ENCODE data around the gene THBD. TPM values are rescaled to one million over a fixed set of nuclear protein-coding genes. Genes with fewer than 3 reads are reported as not detected.
A peak's percentile ranks its signal among the peaks of the same experiment; 100 is the strongest.

The THBD gene
- total RNA-seq, 1 donor from 2014 or later: 104 TPM

DNA sequence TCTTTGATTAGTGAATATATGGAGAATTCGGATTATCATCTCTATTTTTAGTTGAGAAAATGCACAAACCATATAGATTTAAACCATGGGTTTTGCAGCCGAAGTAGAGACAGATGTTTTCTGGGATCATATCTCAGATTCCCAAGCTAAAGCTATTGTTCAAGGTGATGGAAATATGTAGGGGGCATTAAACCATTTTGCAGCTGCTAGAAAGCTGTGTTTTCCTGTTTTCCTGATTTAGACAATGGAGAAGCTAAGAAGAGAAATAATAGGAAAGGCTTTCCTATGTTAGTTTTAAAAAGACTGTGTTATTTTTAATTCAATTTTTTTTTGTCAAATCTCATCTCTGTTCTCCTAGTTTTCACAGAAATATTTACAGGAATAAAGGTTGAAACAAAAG, 30.5 kb upstream of the THBD start:
- Histone ChIP-seq H3K27me3 (no peaks in the 10 kb centered on the region), H3K4me3 (no peak overlapping the region), H3K9me3 (no peaks in the 10 kb centered on the region), H3K27ac (no peak overlapping the region), H3K36me3 (no peaks in the 10 kb centered on the region), H3K4me1 (no peaks in the 10 kb centered on the region)
- DNase-seq (no peak), ATAC-seq (no peak)
- intact Hi-C loops (cut with DNase I): no loop called here
- TF ChIP-seq CTCF (IDR thresholded peaks at IDR 0.05): no peak

- Histone ChIP-seq H3K27me3 (no peaks in the 10 kb centered on the region), H3K36me3 (no peaks in the 10 kb centered on the region), H3K4me1 (no peaks in the 10 kb centered on the region), H3K9me3 (no peaks in the 10 kb centered on the region), H3K4me3 (no peak overlapping the region), H3K27ac (no peak overlapping the region)
- peak; percentile 10 for TF ChIP-seq CTCF (IDR thresholded peaks at IDR 0.05)
- ATAC-seq (no peak), DNase-seq (no peak)
- intact Hi-C loops (cut with DNase I): no loop called here
Observed at GRCh38 chr20:23079016-23079351, 29.5 kb upstream of the THBD start.

GRCh38 chr20:23078351-23079015, 29.0 kb upstream of the THBD start:
- intact Hi-C loops (cut with DNase I): no loop called here

DNA sequence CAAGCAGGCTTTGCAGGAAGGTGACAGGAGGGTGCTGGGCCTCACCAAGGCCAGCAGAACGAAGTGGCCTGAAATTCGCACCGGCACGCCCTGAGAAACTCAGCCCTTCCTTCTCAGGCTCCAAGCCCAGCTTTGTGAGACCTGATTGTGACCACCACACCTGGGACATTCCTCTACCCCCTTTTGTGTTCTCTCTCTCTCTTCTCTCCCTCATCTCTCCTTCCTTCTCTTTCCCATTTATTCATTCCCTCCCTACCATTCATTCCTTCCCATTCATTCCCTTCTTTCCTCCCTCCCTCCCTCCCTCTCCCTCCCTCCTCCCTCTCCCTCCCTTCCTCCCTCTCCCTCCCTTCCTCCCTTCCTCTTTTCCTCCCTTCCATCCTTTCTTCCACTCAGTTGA, 27.8 kb upstream of the THBD start:
- Histone ChIP-seq H3K27me3 (no peaks in the 10 kb centered on the region), H3K9me3 (no peaks in the 10 kb centered on the region), H3K27ac (no peak overlapping the region), H3K36me3 (no peaks in the 10 kb centered on the region), H3K4me3 (no peak overlapping the region), H3K4me1 (no peaks in the 10 kb centered on the region)
- DNase-seq: no peak
- no peak for ATAC-seq
- TF ChIP-seq CTCF (IDR thresholded peaks at IDR 0.05): no peak
- intact Hi-C loops (cut with DNase I): no loop called here

More at GRCh38 chr20:23078351-23079015, 29.0 kb upstream of the THBD start:
- Histone ChIP-seq H3K4me1 (no peaks in the 10 kb centered on the region), H3K36me3 (no peaks in the 10 kb centered on the region), H3K27ac (no peak overlapping the region), H3K4me3 (no peak overlapping the region), H3K9me3 (no peaks in the 10 kb centered on the region), H3K27me3 (no peaks in the 10 kb centered on the region)
- ATAC-seq (no peak), DNase-seq (no peak)
- TF ChIP-seq CTCF (IDR thresholded peaks at IDR 0.05): no peak

DNA sequence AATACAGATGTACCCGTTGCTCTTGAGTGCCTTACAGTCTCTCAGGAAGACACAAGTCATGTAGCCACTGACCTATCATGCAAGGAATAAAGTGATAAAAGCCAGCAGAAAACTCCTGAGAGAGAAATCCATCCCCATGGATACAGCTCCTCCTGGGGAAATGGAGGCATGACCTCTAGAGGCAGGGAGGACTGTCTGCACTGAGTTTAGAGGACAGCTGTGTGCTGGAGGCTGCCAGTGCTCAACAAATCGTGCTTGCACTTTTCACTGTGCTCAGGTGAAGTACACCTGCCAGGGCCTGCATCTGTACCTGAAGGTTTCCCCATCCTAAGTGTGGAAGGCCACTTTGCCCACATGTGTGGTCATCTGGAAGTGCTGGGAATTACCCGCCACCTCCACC, 24.6 kb upstream of the THBD start:
- ATAC-seq: peak; percentile 16
- H3K4me1 ChIP-seq: no peaks in the 10 kb centered on the region

More for the DNA sequence above, 24.6 kb upstream of the THBD start:
- H3K36me3 ChIP-seq: no peaks in the 10 kb centered on the region
- H3K27ac ChIP-seq: no peak overlapping the region
- H3K9me3 ChIP-seq: no peaks in the 10 kb centered on the region
- DNase-seq: no peak
- intact Hi-C loops (cut with DNase I): no loop called here
- no peaks in the 10 kb centered on the region for H3K27me3 ChIP-seq
- no peak for TF ChIP-seq CTCF (IDR thresholded peaks at IDR 0.05)
- no peak overlapping the region for H3K4me3 ChIP-seq
